Measurements from ENCODE around the gene TAF11L3.
"Not testable (repeated sequence)": the region's sequence is repeated elsewhere in the genome, so short reads cannot be mapped to it uniquely, and the experiment has no call there.

TAF11L3 gene

DNA sequence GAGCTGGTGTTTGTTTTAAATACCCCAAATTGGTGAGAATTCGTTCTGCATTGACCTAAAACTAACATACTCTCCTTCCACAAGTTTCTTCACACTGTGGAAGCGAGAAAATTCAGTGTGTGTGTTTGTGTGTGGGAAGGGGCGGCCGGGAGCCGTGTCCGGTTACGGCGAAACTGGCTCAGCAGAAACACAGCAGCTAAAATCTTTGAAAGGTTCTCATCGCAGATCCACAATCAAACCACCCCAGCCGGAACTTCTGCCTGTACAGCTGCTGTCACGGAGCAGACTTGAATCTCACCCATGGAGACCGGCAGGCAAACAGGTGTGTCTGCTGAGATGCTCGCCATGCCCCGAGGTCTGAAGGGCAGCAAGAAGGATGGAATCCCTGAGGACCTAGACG is at the start of gene TAF11L3:
Gene TAF11L3, plus strand, starts transcription at position 301 of the 400 bp plus-strand sequence.
- DNase-seq (ENCODE audit: low read depth in 2 of 2, low spot score in 1 of 2): not testable (repeated sequence)

DNA sequence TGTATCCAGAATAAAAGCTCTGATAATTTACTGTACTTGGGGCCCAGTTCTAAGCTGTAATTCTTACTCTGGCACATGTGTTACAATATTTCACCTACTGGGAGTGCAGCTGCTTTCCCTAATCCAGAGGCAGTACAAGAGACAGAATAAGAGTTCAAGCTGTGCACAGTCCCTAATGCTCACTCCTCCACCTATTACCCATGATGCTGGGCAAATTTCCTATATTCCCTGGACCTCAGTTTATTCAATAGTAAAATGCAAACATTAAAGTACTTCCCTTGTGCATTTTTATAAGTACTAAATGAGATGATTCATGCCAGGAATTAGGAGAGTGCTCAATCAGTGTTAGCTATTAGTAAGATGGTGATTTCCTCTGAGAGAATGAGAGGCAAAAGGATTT is 48.1 kb upstream of the TAF11L3 start:
- no peak for DNase-seq (ENCODE audit: low read depth in 2 of 2, low spot score in 1 of 2)

DNA sequence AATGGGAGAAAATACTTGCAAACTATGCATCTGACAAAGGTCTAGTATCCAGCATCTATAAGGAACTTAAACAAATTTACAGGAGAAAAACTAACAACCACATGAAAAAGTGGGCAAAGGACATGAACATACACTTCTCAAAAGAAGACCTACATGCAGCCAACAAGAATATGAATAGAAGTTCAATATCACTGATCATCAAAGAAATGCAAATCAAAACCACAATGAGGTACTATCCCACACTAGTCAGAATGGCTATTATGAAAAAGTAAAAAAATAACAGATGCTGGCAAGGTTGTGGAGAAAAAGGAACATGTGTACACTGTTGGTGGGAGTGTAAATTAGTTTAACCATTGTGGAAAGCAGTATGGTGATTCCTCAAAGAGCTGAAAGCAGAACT is 43.1 kb upstream of the TAF11L3 start:
- DNase-seq (ENCODE audit: low read depth in 2 of 2, low spot score in 1 of 2): not testable (repeated sequence)

DNA sequence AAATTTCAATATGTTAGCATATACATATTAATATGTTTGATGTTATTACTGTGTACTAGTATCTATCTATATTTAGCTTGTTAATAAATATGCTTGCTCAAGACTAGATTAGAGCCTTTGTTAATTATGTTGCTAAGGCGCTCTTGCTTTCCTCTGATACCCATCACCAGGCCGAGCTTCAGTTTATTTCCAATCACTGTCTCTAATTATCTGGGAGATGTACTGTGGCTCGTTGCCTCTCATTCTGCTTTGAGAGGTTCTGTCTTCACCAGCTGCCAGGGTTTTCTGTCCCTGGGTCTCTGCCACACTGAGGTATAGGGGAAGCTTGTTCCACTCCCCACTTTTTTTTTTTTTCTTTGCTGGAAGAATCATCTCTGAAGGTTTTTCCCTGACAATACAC is 41.1 kb upstream of the TAF11L3 start:
- DNase-seq (ENCODE audit: low read depth in 2 of 2, low spot score in 1 of 2): no peak

DNA sequence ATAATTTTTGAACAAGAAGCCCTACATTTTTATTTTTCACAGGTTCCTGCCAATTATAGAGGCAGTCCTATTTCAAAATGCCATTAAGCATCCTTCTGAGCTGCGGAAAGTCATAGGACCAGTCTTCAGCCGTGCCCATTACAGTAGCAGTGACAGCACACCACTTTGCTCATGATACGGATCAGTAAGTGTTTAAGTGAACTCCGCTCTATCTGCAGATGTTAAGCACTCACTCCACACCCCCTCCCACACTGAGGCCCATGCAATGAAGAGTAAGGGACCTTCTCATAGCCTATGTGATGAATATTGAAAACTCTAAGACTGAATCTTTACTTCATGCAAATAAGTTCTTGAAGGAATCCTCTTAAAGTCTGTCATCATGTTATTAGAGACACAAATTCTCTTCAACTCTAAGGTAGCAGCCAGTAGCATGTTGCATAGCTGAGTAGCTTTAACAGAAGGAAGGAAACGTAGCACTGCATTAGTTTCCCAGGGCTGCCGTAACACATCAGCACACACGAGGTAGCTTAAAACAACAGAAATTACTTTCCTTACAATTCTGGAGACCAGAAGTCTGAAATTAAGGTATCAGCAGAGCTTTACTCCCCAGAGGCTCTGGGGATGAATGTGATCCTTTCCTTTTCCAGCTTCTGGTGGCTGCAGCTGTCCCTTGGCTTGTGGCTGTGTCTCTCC is 40.4 kb upstream of the TAF11L3 start:
- no peak for DNase-seq (ENCODE audit: low read depth in 2 of 2, low spot score in 1 of 2)

DNA sequence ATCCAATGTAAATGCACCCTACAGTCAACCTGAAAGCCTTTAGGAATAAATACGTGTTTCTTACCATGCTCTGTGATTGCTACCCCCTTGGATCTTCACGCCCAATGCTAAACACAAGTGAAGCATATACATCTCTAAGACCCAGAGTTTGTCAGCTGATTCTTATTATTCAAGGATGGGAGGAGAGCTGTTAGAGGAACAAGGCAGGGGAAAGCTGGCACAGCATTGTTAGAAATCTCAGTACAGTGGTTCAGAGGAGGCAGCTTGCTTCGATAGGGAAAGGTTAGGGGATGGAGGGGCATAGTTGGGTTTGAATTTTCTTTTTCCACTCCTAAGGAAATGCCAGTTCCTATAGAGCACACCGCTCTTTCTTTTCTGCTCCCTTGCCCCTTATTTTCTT is 36.8 kb upstream of the TAF11L3 start:
- DNase-seq (ENCODE audit: low read depth in 2 of 2, low spot score in 1 of 2): no peak

DNA sequence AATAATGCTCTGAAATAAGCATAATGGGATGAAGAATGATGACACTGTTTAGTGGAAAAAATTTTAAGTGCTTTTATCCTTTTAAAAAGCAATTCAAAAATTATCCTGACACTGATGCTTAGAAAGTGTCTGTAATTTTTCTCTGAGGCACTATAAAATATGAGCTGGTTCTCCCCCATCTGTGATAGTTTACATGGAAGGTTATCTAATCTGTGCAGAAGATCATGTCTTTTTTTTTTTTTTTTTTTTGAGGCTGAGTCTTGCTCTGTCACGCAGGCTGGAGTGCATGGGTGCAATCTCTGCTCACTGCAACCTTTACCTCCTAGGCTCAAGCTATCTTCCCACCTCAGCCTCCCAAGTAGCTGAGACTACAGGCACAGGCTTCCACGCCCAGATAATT is 35.4 kb upstream of the TAF11L3 start:
- DNase-seq (ENCODE audit: low read depth in 2 of 2, low spot score in 1 of 2): no peak

DNA sequence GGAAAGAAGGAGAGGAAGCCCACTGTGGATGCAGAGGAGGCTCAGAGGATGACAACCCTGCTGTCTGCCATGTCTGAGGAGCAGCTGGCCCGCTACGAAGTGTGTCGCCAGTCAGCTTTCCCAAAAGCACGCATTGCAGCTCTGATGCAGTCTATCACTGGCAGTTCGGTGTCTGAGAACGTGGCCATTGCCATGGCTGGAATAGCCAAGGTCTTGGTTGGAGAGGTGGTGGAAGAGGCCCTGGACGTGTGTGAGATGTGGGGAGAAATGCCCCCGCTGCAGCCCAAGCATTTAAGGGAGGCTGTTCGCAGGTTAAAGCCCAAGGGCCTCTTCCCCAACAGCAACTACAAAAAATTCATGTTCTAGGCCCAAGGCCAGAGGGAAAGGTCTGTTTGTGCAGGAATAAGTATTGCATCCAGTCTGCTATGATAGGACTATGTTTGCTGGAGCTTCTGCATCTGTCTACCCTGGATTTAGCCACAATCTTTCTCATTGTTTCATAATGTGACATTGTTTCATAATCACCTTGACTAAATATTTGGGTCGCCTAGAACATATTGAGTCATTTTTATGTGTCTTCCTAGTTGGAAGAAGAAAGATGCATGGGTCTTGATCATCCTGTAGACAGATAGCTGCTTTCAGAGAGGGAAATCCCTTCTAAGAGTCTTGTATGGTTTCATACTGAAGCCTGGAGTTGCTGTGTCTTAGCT is 31.5 kb upstream of the TAF11L3 start:
- not testable (repeated sequence) for DNase-seq (ENCODE audit: low read depth in 2 of 2, low spot score in 1 of 2)

DNA sequence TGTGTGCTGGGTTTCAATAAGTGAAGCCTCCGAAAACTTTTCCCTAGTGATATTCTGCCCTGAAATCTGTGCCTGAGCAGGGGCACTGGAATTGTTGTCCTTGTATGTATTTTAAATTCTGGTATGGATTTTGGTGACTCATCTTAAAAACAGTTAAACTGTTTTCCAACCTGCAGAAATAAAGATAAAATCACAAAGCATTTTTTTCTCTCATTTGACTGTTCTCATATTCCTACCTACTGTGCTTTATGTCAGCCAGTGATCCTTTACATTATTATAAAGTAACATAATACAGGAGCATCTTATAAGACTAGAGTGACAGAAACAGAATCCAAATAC is 31.0 kb upstream of the TAF11L3 start:
- no peak for DNase-seq (ENCODE audit: low read depth in 2 of 2, low spot score in 1 of 2)

DNA sequence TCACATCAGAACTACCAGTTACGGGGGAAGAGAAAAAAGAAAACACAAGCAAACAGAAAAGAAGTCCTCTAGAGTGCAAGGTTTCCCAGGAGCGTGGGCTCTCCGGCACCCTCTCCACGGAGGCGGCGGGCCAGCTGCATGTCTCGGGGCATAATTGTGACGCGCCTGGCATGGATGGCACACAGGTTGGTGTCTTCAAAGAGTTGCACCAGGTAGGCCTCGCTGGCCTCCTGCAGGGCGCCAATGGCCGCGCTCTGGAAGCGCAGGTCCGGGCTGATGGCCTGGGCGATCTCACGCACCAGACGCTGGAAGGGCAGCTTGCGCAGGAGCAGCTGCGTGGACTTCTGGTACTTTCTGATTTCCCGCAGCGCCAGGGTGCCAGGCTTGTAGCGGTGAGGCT is 26.9 kb upstream of the TAF11L3 start:
- not testable (repeated sequence) for DNase-seq (ENCODE audit: low read depth in 2 of 2, low spot score in 1 of 2)

DNA sequence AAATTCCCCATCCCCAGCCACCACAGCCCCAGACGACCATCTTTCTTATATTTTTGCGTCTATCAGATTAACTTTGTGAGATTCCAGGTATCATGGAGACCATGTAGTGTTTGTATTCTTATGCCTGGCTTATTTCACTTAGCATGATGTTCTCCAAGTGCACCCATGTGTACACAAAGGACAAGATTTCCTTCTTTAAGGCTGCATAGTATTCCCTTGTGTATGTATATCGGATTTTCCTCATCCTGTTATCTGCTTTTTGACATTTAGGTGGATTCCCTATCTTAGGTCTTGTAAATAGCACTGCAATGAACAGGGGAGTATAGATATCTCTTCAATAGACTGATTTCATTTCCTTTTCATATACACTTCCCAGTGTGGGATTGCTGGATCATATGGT is 25.4 kb upstream of the TAF11L3 start:
- no peak for DNase-seq (ENCODE audit: low read depth in 2 of 2, low spot score in 1 of 2)

DNA sequence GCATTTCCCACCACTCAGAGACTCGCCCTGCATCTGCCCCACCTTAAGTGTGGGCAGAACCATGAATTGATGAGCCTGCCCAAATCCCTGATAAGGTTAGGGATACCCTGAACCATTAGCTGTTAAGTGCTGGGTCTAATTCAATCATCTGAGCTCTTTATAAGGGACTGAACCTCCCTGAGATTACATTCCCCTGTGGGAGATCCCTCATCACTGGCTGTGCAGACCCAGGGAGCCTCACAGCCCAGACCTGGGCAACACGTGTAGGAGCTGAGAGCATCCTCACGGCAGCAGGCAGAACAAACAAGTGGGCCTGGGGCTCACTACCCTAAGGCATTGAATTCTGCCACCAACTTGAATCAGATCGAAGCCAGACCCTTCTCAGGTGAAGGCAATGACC is 20.7 kb upstream of the TAF11L3 start:
- DNase-seq (ENCODE audit: low read depth in 2 of 2, low spot score in 1 of 2): no peak

DNA sequence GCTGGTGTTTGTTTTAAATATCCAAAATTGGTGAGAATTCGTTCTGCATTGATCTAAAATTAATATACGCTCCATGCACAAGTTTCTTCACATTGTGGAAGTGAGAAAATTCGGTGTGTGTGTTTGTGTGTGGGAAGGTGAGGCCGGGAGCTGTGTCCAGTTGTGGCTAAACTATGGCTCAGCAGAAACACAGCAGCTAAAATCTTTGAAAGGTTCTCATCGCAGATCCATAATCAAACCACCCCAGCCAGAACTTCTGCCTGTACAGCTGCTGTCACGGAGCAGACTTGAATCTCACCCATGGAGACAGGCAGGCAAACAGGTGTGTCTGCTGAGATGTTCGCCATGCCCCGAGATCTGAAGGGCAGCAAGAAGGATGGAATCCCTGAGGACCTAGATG is 20.2 kb upstream of the TAF11L3 start, which contains the start of gene TAF11L2:
Gene TAF11L2, plus strand, starts transcription at position 301 of the 400 bp plus-strand sequence.
- not testable (repeated sequence) for DNase-seq (ENCODE audit: low read depth in 2 of 2, low spot score in 1 of 2)

DNA sequence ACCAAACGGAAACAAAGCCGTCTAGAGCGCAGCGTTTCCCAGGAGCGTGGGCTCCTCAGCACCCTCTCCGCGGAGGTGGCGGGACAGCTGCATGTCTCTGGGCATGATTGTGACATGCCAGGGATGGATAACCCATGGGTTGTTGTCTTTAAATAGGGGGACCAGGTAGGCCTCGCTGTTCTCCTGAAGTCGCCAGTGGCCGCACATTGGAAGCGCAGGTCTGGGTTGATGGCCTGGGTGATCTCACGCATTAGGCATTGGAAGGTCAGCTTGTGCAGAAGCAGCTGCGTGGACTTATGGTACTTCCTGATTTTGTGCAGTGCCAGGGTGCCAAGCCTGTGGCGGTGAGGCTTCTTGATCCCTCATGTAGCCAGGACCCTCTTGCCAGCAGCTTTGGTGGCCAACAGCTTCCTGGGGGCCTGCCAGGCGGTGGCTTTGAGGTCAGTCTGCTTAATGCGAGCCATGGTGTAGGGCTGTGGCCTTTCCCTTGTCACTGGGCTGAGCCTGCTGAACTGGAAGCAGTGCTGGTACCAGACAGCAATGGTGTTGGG is 6.3 kb upstream of the TAF11L3 start:
- no peak for DNase-seq (ENCODE audit: low read depth in 2 of 2, low spot score in 1 of 2)

DNA sequence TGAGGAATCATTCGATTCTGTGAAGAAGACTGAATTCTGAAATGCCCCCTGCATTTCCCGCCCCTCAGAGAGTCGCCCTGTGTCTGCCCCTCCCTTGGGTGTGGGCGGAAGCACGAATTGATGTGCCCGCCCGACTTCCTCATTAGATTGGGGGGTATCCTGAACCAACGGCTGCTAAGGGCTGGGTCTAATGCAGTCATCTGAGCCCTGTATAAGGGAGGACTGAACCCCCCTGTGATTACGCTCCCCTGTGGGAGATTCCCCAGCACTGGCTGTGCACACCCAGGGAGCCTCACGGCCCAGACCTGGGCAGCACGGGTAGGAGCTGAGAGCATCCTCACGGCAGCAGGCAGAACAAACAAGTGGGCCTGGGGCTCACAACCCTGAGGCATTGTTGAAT is 641 bp upstream of the TAF11L3 start:
- peak in 1 of 2 donors; percentile 5 for DNase-seq (ENCODE audit: low read depth in 2 of 2, low spot score in 1 of 2)

DNA sequence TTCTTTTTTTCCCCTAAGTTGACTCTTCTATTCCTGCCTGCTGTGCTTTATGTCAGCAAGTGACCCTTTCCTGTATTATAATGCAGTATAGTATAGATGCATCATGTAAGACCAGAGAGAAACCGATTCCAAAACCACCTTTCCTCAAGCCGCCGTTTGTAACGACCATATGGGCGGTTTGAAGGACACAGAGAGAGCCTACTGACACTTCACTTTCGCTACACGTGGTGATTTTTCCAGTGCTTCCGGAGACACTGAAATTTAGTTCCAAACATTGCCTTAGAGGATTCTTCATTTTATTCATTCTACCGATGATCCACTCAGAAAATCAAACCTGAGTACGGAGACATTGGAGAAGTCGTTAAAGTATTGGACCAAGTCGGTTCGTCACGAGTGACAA is 1.3 kb downstream of the TAF11L3 start:
- DNase-seq (ENCODE audit: low read depth in 2 of 2, low spot score in 1 of 2): not testable (repeated sequence)

DNA sequence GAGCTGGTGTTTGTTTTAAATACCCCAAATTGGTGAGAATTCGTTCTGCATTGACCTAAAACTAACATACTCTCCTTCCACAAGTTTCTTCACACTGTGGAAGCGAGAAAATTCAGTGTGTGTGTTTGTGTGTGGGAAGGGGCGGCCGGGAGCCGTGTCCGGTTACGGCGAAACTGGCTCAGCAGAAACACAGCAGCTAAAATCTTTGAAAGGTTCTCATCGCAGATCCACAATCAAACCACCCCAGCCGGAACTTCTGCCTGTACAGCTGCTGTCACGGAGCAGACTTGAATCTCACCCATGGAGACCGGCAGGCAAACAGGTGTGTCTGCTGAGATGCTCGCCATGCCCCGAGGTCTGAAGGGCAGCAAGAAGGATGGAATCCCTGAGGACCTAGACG is 3.3 kb downstream of the TAF11L3 start, which contains the start of gene TAF11L4:
Gene TAF11L4, plus strand, starts transcription at position 301 of the 400 bp plus-strand sequence.
- DNase-seq (ENCODE audit: low read depth in 2 of 2, low spot score in 1 of 2): not testable (repeated sequence)

DNA sequence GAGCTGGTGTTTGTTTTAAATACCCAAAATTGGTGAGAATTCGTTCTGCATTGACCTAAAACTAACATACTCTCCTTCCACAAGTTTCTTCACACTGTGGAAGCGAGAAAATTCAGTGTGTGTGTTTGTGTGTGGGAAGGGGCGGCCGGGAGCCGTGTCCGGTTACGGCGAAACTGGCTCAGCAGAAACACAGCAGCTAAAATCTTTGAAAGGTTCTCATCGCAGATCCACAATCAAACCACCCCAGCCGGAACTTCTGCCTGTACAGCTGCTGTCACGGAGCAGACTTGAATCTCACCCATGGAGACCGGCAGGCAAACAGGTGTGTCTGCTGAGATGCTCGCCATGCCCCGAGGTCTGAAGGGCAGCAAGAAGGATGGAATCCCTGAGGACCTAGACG is 6.8 kb downstream of the TAF11L3 start, which contains the start of gene TAF11L5:
Gene TAF11L5, plus strand, starts transcription at position 301 of the 400 bp plus-strand sequence.
- DNase-seq (ENCODE audit: low read depth in 2 of 2, low spot score in 1 of 2): not testable (repeated sequence)

DNA sequence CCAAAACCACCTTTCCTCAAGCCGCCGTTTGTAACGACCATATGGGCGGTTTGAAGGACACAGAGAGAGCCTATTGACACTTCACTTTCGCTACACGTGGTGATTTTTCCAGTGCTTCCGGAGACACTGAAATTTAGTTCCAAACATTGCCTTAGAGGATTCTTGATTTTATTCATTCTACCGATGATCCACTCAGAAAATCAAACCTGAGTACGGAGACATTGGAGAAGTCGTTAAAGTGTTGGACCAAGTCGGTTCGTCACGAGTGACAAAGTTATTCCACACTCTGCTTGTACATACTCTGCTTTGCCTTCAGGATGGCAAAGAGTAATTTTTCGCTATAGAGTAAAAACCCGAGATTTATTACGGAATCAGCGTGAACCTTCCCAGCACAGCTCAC is 8.3 kb downstream of the TAF11L3 start:
- DNase-seq (ENCODE audit: low read depth in 2 of 2, low spot score in 1 of 2): not testable (repeated sequence)

DNA sequence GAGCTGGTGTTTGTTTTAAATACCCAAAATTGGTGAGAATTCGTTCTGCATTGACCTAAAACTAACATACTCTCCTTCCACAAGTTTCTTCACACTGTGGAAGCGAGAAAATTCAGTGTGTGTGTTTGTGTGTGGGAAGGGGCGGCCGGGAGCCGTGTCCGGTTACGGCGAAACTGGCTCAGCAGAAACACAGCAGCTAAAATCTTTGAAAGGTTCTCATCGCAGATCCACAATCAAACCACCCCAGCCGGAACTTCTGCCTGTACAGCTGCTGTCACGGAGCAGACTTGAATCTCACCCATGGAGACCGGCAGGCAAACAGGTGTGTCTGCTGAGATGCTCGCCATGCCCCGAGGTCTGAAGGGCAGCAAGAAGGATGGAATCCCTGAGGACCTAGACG is 10.2 kb downstream of the TAF11L3 start, which contains the start of gene TAF11L6:
Gene TAF11L6, plus strand, starts transcription at position 301 of the 400 bp plus-strand sequence.
- not testable (repeated sequence) for DNase-seq (ENCODE audit: low read depth in 2 of 2, low spot score in 1 of 2)

All from stimulated activated CD8-positive, alpha-beta memory T cell treated with anti-CD3 and anti-CD28 coated beads, Interleukin-4, amount 100 ng/mL, for 1 hour (primary cell).